HG03442 (cell line): Measurements from ENCODE around the gene KATNB1.
"Not testable (repeated sequence)": the region's sequence is repeated elsewhere in the genome, so short reads cannot be mapped to it uniquely, and the experiment has no call there.

Experiments used
- ATAC-seq: cut with Tn5 transposase; IDR thresholded peaks from one replicate; pipeline ENCODE4 v1.9.1; 2021; ENCODE audit warnings: mild to moderate bottlenecking, moderate library complexity; ENCODE audit not compliant: unreplicated experiment

The KATNB1 gene

DNA sequence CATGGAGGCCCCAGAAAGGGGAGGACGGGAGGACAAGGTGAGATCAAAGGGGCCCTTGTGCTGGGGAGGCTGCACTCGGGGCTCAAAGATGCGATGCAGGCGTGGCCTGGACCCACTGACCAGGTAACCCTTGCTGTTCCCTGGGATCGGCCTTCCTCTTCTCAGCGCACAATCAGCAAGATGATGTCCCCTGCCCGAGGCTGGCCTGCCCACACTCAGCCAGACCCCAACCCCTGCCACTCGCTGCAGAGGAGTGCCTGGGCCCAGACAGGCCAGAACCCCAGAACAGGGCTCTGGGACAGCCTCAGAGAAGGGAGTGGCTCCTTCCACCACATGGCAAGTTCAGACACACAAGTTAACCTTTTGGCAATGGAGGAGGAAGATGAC lies 51.9 kb downstream of the KATNB1 start:
- no peak for ATAC-seq

DNA sequence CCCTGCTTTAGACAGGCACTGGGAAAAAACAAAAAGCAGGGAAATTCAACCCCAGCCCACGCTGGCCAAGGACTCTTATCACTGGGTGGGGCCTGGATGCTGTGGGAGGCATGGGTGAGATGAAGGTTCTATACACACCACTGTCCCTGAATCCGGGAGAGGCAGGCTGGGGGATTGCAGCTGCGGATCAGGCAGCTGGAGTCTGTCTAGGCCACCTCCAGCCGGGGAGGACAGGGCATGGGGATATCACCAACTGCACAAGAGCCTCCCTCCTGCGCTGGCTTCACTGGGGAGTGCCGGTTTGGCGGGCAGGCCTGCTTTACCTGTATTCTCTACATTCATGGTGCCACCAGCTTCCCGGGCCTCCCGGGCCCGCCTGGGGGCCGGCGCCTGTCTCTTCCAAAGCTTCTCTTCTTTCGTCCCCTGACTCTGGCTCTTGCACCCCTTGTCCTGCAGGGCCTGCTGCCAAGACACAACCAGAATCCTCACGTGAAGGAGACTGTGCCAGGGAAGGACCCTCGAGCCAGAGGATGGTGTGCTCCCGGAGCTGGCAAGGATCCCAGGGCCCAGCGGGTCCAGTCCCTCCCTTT lies 52.8 kb downstream of the KATNB1 start:
- ATAC-seq, result no peak

DNA sequence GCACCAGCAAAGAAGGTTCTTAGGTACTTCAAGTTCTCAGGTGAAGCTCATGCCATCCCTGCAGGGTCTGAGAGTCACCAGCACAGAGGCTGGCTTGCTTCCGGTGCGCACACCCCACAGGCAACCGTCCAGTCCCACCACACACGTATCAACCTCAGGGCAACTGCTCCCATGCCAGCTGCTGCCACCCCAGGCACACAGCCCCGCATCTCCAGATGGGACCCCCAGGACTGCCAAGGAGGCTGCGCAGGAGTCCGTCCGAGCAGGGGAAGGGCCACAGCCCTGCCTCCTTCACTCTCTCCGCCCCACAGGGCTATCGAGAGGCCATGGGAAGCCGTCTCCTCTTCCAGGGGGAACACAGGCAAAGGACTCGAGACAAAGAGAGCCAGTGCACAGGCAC lies 53.4 kb downstream of the KATNB1 start:
- no peak for ATAC-seq

DNA sequence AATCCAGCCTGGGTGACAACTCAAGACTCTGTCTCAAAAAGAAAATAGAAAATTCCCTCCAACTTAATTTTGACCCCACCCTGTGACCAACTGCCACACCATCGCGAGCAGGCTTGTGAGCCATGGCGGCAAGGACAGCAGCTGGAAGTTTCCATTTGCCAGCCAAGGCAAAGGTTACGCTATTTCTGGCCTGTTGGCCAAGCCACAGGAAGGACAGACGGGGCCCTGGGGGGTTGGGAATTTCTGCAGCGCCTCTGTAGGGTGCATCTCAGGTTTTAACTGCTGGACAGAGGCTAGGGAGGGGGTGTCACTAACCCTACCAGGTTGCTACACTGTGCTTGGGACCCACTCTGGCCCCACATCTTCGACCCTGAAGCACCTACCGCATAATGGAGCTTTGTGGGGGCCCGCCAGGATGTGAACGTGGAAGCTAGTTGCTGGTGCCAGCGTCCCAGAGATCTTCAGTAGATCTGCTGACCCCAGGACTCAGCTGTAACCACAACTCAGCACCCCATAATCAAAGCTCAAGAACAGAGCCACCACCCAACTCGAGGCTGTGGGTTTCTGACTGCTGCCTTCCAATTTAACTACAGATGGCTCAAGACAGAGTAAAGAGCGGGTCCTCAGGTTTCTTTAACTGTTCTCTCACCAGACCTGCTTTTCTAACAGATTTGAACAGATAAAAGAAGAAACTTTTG lies 55.8 kb downstream of the KATNB1 start:
- ATAC-seq, result no peak

DNA sequence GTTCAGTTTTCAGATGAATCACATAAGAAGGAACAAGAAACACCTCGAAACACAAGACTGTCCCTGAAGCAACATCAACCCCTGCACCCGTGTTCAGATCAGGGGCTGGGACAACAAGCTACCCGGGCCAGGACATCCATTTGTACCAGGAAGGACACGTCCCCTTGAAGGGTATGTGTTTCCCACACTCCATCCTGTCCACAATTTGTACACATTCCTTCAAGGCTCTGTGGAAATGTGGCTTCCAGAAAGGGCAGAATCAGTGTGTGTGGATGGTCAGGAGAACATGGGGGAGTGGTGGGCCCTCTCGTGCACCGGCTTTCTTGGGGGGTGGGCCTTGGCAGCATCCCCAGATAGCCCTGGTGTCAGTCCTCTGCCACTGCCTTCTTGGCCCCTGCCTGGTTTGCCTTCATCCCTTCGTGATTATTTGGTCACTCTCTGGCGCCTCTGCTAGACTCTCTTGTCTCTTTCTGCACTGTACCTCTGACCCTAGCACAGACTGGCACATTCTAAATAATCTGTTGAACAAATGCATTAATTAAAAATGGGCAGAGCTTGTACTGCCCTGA lies 56.4 kb downstream of the KATNB1 start:
- no peak for ATAC-seq

DNA sequence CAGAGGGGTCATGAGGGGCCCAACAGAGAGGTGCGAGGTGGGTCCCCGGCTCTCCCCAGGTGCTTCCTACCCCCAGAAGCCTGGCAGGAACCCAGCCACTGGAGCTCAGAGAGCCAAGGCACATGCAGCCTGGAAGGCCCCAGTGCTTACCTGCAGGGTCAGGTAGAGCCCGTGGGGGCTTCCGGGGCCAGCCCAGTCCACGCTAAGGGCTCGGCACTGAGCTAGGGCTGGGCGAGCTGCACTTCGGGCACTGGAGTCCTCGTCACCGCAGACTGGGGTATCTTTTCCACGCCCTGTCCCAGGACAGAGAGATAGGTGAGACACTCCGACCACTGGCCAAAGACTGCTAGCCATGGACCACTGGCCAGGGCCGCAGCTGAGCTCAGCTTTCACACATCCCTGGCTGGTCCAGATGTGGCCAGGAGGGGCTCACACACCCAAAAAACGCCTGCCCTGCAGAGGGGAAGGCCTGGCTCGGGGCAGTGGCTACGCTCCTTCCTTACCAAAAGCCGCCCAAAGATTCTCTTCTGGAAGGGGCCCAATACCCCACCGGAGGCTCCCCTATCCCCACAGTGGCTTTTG lies 59.4 kb downstream of the KATNB1 start:
- no peak for ATAC-seq

DNA sequence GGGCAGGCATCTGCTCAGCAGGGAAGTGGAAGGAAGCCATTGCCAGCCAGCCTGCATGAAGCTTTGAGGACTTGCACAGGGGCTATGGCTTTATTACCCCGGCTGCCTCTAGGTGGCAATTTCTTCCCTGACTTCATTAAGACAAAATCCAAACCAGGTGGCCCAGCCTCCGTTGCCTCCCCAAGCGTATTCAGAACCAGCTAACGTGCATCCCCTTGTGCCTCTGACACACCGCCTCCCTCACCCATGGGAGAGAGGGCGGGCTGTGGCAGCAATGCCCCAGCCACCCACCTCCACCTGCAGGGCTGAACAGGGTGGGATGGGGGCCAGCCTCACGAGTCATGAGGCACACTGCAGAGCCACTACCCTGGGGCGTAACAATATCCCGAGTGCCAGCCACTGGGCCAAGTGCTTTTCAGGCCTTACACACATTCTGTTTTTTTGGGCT lies 59.9 kb downstream of the KATNB1 start:
- no peak for ATAC-seq

DNA sequence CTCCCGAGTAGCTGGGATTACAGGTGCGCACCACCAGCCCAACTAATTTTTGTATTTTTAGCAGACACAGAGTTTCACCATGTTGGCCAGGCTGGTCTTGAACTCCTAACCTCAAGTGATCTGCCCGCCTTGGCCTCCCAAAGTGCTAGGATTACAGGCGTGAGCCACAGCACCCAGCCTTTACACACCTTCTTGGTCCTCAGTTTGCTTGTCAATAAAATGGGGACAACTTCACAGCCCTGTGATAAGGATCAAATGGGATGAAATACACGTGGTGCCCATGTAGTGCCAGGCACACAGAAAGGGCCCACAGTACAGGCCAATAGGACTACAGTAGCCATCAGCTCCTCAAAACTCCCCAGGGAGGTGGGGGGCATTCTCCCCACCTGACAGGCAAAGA lies 60.4 kb downstream of the KATNB1 start:
- not testable (repeated sequence) for ATAC-seq

DNA sequence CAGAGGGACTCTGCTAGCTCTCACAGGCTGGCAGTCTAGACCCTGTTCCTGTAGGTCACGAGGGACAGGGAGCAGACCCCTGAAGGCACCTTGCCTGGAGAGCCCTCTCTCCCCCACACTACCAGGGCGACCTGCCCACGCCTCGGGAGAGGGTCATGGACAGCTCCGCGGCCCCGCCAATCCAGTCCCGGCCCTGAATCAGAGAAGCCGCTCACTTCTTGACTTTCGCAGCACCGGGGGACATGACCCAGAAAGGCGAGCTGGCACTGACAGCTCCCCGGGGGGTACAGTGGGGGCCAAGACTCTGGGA lies 61.6 kb downstream of the KATNB1 start:
- no peak for ATAC-seq

DNA sequence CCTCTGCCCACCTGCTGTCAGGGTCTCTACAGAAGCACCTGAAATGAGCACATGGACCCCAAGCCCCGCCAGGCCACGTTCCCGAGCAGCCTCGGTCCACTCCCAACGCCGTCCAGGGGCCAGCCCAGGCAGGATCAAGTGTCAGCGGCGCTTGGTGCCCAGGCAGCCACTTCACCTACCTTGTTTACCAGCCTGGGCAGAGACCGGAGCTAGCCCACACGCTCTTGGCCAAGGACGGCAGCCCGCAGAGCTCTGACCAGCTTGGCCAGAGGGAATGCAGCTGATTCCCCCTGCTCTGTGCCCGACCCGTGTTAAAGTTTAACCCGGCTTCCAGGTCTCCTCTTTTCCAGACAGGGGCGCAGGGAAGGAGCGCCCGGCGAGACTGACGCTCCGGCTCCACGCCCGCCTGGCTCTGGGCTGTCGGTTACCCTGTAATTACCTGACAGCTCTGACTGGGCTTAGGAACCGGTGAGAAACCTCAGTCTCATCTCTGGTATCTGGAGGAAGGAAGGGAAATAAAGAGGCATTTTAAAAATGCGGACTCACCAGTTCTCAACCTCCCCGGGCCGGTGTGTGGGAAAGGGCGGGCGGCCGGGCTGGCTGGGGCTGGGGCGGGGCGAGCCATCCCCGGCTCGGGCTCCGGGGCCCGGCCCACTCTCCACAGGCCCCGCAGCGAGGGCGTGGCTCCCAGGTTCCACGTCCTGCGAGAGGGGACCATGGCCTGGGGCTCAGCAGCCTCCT lies 62.1 kb downstream of the KATNB1 start:
- ATAC-seq, result no peak

DNA sequence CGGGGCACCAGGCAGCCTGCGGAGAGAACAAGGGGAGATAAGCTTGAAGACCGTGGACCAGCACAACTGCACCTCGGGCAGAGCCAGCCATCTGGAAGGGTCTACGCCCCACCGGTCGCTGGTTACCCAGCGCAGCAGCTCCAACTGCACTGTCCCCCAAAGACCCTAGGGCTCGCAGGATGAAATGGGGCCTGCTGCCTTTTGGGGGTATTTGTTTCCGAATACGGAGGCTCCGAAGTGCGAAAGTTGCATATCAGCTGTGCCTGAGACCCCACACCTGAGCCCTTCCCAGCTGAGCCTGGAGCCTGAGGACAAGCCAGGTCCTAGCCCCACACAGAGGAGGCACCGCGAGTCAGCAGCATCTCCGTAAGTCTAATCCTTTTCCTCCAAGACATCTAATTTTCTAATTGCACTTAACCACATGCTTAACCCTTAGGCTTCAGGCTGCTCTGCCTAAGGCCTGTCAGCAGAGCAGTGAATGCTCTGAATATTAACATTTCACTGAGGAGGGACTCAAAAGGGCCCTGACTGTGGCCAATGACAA lies 62.8 kb downstream of the KATNB1 start:
- ATAC-seq, result no peak

DNA sequence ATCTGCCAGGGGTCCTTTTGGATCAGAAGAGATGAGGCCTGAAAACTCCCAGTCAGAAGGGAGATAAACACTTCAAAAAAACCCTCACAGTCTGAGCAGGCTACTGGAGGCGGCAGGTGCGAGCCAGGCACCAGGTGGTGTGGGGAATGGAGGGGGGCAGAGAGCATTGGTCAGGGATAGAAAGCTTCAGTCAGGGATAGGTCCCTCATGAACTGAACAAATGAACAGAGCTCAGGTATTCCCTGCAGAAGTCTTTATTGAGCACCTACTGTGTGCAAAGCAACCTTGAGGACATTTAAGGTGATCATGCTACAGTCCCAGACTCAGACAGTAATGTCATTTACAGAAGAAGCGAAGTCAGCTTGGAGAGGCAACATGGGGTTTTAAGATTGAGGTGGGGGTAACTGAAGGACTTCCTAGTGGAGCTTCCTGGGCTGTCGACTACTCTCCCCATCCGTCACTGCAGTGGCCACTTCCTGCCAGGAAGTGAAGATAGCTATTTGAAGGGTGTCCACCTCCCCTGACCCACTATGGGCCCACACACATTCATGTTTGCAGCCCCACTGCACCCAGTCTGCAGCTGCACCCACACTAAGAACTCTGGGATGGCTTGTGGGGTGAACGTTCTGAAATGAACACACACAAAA lies 63.5 kb downstream of the KATNB1 start:
- ATAC-seq, result no peak

DNA sequence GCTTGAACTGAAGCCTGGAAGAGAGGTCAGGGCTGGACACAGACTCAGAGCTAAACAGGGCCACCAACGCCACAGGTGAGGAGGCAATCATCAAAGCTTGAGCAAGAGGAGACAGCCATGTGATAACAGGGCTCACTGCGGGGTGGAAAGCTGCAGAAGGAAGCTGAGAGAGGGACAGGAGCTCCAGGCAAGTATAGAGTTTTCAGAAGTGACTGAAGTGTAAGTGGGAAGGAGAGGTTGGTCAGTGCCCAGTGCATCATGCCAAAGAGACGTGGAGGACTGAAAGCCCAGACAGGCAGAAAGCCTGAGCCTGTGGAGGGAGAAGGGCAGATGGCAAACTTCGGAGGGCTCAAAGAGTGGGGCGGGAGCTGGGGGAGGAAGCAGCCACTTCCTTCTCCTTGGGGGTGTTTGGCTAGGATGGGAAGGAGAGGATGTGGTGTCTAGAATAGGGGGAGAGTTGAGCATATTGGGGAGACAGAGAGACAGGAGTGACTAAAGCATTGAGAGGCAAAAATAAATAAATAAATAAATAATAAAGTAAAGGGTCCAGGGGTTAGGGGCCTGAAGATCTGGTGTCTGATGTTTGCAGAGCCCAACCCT lies 64.1 kb downstream of the KATNB1 start:
- no peak for ATAC-seq

DNA sequence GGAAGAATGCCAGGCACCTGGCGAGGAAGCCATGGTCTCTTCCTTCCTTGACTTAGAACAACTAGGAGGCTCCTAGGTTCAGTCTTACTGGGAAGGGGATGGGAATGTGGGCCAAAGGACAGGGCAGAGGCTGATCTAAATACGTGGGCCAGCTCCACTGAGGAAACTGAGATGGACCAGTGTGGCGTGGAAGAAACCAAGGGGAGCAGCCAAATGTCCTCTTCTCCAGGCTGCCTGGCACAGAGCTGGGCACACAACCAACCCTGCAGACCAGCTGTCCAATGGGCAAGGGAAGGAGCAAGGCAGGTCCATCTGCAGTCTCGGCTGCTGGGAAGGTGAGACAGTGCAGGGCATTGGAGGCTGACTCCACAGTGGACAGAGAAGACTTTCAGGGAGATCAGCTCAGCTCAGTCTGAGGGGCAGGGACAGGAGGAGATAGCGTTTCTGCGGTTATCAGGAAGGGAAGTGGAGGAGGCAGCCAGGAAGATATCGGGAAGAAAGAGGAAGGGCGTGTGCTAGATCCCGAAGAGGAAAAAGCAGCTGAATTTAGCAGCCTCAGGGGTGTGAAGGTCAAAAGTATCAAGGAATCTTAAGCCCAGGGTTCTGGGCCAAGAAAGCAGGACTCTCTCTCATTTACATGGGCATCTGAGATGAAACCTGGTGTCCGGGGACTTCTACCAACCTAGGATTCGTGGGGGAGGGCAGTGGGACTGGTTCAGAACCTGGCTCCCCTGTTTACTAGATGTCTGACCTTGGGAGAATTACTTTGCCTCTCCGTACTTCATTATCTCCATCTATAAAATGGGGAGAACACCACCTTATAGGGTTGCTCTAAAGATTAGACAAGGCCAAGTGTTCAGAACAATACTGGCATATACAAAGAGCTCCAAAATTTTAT lies 64.9 kb downstream of the KATNB1 start:
- no peak for ATAC-seq

DNA sequence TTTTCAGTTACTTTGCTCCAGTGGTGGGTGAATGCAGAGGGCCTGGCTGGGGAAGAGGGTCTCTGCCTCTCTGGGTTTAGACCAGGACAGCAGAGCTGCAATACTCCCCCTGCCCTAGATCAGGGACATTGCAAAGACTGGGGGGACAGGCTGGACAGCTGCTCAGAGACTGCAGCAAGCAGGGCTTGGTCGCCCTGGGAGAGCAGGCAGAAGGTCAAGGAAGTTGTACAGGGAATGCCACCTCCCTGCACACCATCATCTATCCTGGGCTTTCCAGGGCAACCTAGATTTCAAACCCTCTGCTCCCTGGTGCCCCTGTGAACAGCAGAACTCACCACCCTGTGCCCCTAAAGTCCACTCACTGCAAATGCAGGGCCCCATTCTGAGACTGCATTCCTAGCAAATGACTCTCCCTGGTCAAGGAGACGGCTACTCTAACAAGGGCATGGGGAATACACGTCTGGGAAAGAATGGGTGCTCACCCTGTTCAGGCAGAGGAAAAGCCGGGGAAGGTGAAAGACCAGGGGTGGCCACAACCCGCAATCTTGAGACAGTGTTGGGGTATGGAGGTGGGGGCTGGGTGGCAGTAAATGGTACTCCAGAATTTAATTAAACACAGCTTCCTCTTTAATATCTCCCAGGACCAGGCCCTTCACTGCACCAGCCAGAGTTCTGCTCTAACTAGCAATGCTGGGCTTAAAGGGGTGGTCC lies 65.7 kb downstream of the KATNB1 start:
- ATAC-seq, result no peak

DNA sequence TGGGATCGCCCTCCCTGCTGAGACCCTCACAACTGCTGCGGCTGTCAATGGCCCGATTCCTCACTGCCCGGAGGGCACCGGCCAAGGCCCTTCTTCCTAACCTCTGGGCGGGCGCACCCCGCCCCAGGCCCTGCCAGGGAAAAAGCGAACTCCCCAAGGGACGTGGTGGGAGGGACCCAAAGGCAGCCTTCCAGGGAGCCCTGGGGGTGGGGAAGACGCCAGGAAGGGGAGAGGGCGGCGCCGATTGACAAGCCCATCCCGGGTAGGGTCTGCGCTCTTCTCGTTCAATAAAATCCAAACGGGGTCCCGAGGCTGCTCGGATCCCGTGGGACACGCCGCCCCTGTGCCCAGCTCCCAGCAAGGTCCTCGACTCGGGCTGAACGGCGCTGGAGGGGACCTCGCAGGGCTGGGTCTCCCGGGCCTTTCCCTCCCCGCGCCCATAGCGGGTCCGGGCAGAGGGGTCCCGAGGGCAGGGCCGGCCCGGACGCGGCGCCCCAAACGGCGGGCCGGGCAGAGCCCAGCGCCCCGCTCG lies 66.3 kb downstream of the KATNB1 start:
- ATAC-seq, result no peak

DNA sequence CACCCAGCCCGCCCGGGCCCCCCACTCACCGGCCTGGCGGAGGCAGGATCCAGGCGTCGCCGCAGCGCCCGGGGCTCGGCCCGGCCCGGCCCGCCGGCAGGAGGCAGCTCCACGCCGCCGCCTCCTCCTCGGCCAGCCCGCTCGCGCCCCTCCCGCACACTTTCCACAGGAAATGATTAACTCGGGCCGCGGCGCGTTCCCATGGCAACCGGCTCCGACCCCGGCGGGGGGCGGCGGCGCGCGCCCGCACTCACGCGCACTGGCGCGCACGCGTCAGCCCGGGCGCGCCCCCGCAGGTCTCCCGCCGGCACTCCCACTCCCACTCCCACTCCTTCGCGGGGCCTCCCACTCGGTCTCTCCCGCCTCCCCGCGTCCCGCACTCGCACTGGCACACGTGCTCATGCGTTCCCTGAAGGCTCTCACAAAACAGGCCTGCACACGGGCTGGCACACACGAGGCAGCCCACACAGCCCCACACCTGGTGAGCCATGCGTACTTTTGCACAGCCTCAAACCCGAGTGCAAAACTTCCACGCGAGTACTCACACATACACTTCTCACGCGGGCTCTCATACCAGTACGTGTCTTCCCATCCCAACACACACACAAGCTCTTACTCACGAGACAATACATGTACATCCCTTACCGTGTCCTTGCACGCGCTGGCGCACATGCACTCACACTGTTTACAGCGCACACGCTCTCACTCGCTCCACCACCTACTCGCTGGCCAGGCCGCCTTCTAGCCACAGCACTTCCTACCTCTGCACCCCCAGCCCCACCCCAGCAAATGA lies 67.0 kb downstream of the KATNB1 start, which contains the start of gene KIFC3:
Gene KIFC3, minus strand, starts transcription at position 151 of the 793 bp plus-strand sequence. CDS start 4,248 bp downstream, outside the sequence.
- no peak for ATAC-seq
